Peyer's patch (tissue), 4 donors: ENCODE measurements around the gene LIN54.
"Not testable (repeated sequence)": the region's sequence is repeated elsewhere in the genome, so short reads cannot be mapped to it uniquely, and the experiment has no call there.

Experiments used
- CTCF ChIP-seq, 6 experiments: fragments of 450-650 bp in 4 of 6; fragments of 200-600 bp in 2 of 6; sonication (generic) in 1 of 6; IDR thresholded peaks; one replicate each; pipeline ENCODE4 v1.5.1; 2017 to 2019; ENCODE audit warnings: antibody characterized with exemption in 6 of 6, mild to moderate bottlenecking in 3 of 6, moderate library complexity in 1 of 6
- POLR2A ChIP-seq, 2 donors: fragments of 450-650 bp; IDR thresholded peaks; one replicate each; pipeline ENCODE4 v1.5.1; 2017; ENCODE audit warnings: antibody characterized with exemption in 2 of 2, mild to moderate bottlenecking in 2 of 2, moderate library complexity in 2 of 2

GRCh38 chr4:83043157-83043556 is 32.5 kb upstream of the LIN54 start:
- not testable (repeated sequence) for TF ChIP-seq CTCF, POLR2A (IDR thresholded peaks at IDR 0.05)
